SK-N-MC (cell line): ENCODE measurements around the gene HNRNPCL1.
"Not testable (repeated sequence)": the region's sequence is repeated elsewhere in the genome, so short reads cannot be mapped to it uniquely, and the experiment has no call there.

Source experiments
- DNase-seq: peaks from one replicate; pipeline ENCODE4 v3.0.0-alpha.2; 2011; ENCODE audit warnings: low read depth, low spot score
- H3K27ac ChIP-seq: fragments of 200-600 bp; sonication (generic); 2 replicates; pipeline ENCODE4 v1.5.1; 2016; ENCODE audit warnings: mixed run types
- H3K36me3 ChIP-seq: fragments of 200-600 bp; sonication (generic); 2 replicates; pipeline ENCODE4 v1.6.1; 2017; ENCODE audit warnings: antibody characterized with exemption, low read length, mixed read lengths; ENCODE audit not compliant: insufficient read depth
- H3K4me3 ChIP-seq: fragments of 200-600 bp; sonication (generic); 2 replicates; pipeline ENCODE4 v1.5.1; 2016
- H3K9ac ChIP-seq: fragments of 200-600 bp; sonication (generic); 2 replicates; pipeline ENCODE4 v1.8.0; 2017; ENCODE audit warnings: mixed run types, mixed read lengths; ENCODE audit not compliant: insufficient read length
- H3K9me3 ChIP-seq: fragments of 200-600 bp; sonication (generic); 2 replicates; pipeline ENCODE4 v1.6.1; 2017; ENCODE audit warnings: low read depth, mild to moderate bottlenecking, antibody characterized with exemption, low read length, moderate library complexity, mixed read lengths
- EZH2 ChIP-seq: fragments of 200-600 bp; sonication (generic); IDR thresholded peaks from one replicate; pipeline ENCODE4 v1.6.1; 2017; ENCODE audit warnings: antibody characterized with exemption
- FOXP2 ChIP-seq: optimal IDR thresholded peaks from 2 replicates; pipeline ENCODE3; 2011; ENCODE audit warnings: mild to moderate bottlenecking, moderate library complexity; ENCODE audit not compliant: insufficient read depth; ENCODE audit errors: extremely low read length, control extremely low read depth
- POLR2AphosphoS5 ChIP-seq: IDR thresholded peaks from 2 replicates; pipeline ENCODE4 v1.6.1; 2012; ENCODE audit warnings: mild to moderate bottlenecking, low read depth, low read length, borderline replicate concordance

HNRNPCL1 gene

DNA sequence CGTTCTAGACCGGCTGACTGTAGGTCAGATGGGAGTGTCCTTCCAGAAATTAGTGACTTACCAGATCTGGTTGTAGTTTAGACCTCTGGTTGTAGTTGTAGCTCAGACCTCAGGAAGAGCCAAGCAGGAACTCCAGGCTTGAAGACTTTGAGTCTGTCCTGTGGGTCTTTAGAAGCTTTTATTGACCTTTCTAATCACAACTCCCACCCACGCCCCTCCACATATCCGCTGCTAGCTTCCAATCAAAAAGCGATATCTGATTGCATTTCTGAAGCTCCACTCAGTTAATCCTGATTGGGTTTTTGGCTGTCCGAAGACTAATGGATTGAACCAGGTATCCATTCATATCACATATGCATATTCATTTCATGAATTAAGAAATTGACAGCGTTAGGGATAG, at the start of gene HNRNPCL1:
TSS of gene HNRNPCL1 (minus strand) at position 101 of the 400 bp plus-strand sequence. CDS start 431 bp downstream, outside the sequence.
- H3K9ac ChIP-seq, H3K9me3 ChIP-seq, DNase-seq, H3K36me3 ChIP-seq, H3K4me3 ChIP-seq, H3K27ac ChIP-seq: not testable (repeated sequence)

DNA sequence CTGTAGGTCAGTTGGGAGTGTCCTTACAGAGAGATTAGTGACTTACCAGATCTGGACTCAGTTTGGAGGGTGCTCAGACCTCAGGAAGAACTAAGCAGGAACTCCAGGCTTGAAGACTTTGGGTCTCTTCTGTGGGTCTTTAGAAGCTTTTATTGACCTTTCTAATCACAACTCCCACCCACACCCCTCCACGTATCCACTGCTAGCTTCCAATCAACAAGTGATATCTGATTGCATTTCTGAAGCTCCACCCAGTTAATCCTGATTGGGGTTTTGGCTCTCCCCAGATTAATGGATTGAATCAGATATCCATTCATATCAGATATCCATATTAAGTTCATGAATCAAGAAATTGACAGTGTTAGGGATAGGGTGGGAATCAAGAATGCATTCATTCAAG, 49.6 kb upstream of the HNRNPCL1 start, which contains the start of gene PRAMEF10:
TSS of gene PRAMEF10 (minus strand) at position 101 of the 400 bp plus-strand sequence. CDS start 2,423 bp downstream, outside the sequence.
- H3K9ac ChIP-seq, H3K4me3 ChIP-seq, DNase-seq, H3K9me3 ChIP-seq, H3K27ac ChIP-seq, H3K36me3 ChIP-seq: not testable (repeated sequence)

DNA sequence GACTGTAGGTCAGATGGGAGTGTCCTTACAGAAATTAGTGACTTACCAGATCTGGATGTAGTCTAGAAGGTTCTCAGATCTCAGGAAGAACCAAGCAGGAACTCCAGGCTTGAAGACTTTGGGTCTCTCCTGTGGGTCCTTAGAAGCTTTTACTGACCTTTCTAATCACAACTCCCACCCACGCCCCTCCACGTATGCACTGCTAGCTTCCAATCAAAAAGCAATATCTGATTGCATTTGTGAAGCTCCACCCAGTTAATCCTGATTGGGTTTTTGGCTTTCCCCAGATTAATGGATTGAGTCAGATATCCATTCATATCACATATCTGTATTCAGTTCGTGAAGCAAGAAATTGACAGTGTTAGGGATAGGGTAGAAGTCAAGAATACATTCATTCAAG, 37.6 kb upstream of the HNRNPCL1 start, which contains the start of gene PRAMEF4:
TSS of gene PRAMEF4 (minus strand) at position 101 of the 400 bp plus-strand sequence. CDS start 2,807 bp downstream, outside the sequence.
- not testable (repeated sequence) for H3K36me3 ChIP-seq, H3K9ac ChIP-seq, H3K9me3 ChIP-seq, H3K4me3 ChIP-seq, H3K27ac ChIP-seq, DNase-seq

DNA sequence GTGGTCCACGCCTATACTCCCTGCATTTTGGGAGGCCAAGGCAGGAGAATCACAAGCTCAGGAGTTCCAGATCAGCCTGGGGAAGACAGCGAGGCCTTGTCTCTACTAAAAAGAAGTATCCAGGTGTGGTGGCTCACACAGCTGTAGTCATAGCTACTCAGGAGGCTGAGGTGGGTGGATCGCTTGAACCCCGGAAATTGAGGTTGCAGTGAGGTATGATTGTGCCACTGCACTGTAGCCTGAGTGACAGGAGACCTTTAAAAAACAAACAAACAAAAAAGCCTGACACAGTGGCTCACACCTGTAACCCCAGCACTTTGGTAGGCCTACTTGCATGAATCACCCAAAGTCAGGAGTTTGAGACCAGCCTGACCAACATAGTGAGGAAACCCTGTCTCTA, 29.9 kb upstream of the HNRNPCL1 start:
- H3K36me3 ChIP-seq, DNase-seq, H3K27ac ChIP-seq, H3K9me3 ChIP-seq, H3K4me3 ChIP-seq, H3K9ac ChIP-seq: not testable (repeated sequence)

DNA sequence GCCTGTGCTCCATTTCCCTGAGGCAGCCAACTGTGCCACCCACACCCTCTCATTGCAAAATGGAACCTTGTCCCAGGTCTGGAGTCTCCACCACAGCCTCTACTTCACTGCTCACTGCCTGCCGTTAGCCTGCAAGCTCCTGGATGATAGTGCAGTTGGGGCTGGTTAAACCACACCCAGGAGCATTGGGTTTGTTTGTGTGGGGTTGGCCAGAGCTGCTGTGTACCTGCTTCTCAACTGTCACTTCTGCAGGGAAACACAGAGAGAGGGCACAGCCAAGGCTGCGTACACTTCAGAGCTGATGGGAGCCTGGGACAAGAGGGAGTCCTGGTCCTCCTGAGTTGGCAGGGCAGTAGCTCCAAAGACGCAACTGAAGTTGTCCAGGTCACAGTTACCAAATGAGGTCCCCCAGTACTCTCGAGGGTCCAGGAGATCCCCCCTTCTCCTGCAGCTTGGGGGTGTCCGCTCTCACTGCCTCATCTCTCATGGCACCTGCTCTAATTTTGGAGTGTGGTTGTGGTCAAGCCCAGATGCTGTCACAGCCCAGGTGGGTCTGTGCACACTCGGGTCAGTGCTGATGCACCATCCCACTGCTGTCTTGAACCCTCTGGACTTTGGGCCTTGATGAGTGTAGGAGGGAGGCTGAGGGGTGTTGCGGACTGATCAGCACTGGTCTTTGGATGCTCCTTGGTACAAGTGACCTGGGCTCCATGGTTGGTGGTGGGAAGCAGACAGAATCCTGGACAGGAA, 14.8 kb upstream of the HNRNPCL1 start:
- not testable (repeated sequence) for DNase-seq, H3K9ac ChIP-seq, H3K9me3 ChIP-seq, H3K27ac ChIP-seq, H3K4me3 ChIP-seq, H3K36me3 ChIP-seq

DNA sequence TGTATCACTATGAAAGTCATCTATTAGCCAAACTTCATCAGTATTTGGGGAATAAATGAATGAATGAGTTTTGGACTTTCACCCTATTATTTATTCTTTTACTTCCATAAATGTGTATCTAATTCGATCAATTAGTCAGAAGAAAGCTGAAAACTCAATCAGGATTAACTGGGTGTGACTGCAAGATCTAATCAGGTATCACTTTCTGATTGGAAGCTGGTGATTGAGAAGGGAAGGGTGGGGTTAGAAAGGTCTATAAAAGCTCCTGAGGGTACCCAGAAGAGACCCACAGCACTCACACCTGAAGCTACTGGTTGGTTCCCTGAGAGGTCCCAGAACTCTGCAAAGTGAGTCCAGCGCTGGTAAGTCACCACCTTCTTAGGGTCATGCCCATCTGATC, 8.3 kb upstream of the HNRNPCL1 start, which contains the start of gene PRAMEF2:
TSS of gene PRAMEF2 (plus strand) at position 301 of the 400 bp plus-strand sequence. CDS start 1,924 bp downstream, outside the sequence.
- not testable (repeated sequence) for H3K27ac ChIP-seq, H3K36me3 ChIP-seq, H3K4me3 ChIP-seq, DNase-seq, H3K9ac ChIP-seq, H3K9me3 ChIP-seq

DNA sequence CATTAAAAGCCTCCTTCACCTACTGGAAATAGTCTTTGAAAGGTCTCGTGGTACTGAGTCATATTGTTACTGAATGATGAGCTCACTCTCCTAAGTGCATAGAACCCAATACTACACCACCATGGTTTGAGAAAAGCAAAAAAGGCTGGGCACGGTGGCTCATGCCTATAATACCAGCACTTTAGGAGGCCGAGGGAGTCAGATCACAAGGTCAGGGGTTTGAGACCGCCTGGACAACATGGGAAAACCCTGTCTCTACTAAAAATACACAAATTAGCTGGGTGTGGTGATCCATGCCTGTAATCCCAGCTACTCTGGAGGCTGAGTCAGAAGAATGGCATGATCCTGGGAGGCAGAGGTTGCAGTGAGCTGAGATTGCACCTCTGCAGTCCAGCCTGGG, 3.3 kb upstream of the HNRNPCL1 start:
- Histone ChIP-seq H3K4me3 (no peak overlapping the region), H3K9me3 (no peaks in the 10 kb centered on the region), H3K27ac (no peak overlapping the region), H3K36me3 (no peaks in the 10 kb centered on the region), H3K9ac (no peak overlapping the region)
- no peak for DNase-seq
- TF ChIP-seq EZH2: no peak

DNA sequence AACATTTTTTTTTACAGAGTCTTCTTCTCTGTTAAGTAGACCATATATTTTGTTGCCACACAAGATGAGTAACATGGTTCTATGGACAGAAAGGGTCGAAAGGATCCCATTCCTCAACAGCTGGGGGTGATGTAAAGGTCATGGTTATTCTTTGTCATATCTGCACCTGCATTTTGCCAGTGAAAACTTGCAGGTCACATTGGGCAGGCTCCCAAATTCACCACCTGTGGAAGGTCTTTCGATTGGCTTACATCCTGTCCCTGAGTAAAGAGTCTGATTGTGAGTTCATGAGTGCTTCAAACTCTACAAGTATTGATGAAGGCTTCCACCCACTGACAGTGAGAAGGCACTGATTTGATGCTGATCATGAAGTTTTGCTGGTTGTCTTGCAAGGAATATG, 15.3 kb downstream of the HNRNPCL1 start:
- DNase-seq, H3K36me3 ChIP-seq, H3K9me3 ChIP-seq, H3K27ac ChIP-seq, H3K4me3 ChIP-seq, H3K9ac ChIP-seq: not testable (repeated sequence)

DNA sequence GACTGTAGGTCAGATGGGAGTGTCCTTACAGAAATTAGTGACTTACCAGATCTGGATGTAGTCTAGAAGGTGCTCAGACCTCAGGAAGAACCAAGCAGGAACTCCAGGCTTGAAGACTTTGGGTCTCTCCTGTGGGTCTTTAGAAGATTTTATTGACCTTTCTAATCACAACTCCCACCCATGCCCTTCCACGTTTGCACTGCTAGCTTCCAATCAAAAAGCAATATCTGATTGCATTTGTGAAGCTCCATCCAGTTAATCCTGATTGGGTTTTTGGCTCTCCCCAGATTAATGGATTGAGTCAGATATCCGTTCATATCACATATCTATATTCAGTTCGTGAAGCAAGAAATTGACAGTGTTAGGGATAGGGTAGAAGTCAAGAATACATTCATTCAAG, 17.2 kb downstream of the HNRNPCL1 start, which contains the start of gene PRAMEF11:
TSS of gene PRAMEF11 (minus strand) at position 101 of the 400 bp plus-strand sequence. CDS start 2,621 bp downstream, outside the sequence.
- H3K9ac ChIP-seq, H3K4me3 ChIP-seq, DNase-seq, H3K36me3 ChIP-seq, H3K27ac ChIP-seq, H3K9me3 ChIP-seq: not testable (repeated sequence)

DNA sequence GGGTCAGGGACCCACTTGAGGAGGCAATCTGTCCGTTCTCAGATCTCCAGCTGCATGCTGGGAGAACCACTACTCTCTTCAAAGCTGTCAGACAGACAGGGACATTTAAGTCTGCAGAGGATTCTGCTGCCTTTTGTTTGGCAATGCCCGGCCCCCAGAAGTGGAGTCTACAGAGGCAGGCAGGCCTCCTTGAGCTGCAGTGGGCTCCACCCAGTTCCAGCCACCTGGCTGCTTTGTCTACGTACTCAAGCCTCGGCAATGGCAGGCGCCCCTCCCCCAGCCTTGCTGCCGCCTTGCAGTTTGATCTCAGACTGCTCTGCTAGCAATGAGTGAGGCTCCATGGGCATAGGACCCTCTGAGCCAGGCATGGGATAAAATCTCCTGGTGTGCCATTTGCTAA, 29.5 kb downstream of the HNRNPCL1 start:
- H3K9me3 ChIP-seq, DNase-seq, H3K27ac ChIP-seq, H3K4me3 ChIP-seq, H3K9ac ChIP-seq, H3K36me3 ChIP-seq: not testable (repeated sequence)

DNA sequence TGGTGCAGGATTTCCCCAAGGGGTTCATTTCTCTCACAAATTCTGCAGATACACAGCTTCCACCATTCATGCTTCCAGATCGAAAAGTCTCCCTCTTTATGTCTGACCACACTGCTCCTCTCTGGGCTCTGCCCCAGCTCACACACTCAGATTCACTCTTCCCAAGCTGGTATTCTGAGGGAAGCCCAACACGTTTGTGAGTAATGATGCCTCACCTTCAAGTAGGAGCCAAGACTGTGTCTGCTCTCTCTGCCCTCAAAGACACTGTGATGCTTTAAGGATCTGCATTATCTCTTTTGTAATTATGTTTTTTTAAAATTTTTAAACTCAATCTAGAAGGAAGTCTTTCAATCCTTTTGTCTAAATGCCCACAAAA, 37.1 kb downstream of the HNRNPCL1 start:
- no peak for DNase-seq
- no peak overlapping the region for H3K4me3 ChIP-seq
- no peaks in the 10 kb centered on the region for H3K9me3 ChIP-seq
- H3K9ac ChIP-seq: no peak overlapping the region
- TF ChIP-seq POLR2AphosphoS5 (no peak), FOXP2 (no peak), EZH2 (no peak)
- H3K36me3 ChIP-seq: no peaks in the 10 kb centered on the region
- H3K27ac ChIP-seq: no peak overlapping the region
